Measurements from ENCODE around the gene COX19. TPM values are rescaled to one million over a fixed set of nuclear protein-coding genes. Genes with fewer than 3 reads are reported as not detected.

The COX19 gene
- total and polyA plus RNA-seq, 2 of the 13 experiments (the other 11 are each of a cell fraction or from before 2014, with no cell fraction given): 11.5 to 21.7 TPM

DNA sequence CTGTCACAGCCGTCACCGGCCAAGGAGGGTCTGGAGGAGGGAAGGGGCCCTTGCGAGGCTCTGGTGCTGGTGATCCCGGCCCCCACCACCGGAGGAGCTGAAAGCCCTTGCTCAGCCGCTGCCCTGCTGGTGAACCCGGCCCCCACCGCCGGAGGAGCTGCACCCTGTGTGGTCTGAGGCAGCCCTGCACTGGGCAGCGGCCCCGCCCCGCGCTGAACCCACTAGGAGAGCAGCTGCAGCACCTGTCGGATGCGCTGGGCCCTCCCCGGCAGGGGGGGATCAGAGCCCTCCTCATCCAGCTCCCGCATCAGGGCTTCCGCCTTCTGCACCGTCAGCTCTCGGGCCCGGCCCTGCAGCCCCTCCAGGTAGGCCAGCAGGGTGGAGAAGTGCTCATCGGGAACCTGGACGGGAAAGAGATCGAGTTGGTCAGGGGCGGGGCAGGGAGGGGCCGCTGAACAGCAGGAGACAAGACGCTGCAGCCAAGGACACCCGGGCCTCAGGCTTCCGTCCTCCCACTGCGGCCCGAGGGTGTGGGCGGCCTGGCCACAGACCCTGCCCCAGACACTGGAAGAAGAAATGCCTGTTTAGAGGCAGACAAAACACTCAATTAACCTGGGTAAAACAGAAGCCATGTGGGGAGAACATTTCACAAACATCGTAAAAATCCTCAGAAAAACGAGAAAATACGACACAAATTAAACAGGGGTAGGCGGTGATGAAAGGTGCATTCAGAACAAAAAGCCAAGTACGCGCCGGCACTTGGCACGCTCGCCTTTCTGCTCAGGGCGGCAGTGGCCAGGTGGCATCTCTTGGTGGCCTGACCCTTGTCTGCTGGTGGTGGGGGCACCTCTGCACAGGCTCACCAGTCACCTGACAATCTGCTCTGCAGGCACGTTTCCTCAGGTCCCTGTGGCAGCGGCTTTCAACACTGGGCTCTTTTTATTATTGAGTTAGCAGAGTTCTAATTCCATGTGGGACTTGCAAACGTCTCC is 22.4 kb upstream of the COX19 start:
- ATAC-seq: no peak
- intact Hi-C loops (cut with micrococcal nuclease; ENCODE audit: unreplicated experiment): no loop called here

More for the DNA sequence above, 22.4 kb upstream of the COX19 start:
- CTCF ChIA-PET (ENCODE audit: low intra/inter-chr PET ratio, low total read pairs): interaction anchor here (1.9 kb wide), 1 partner anchor 68 kb away, joined by 5 read pairs; no protein-coding TSS in a partner anchor
- H3K27ac ChIP-seq (ENCODE audit: extremely low read length, insufficient read depth, low read length): no peak overlapping the region
- H3K9ac ChIP-seq (ENCODE audit: insufficient read depth, low read depth, low read length): no peak overlapping the region
- DNase-seq (ENCODE audit: low spot score) (no peak), FAIRE-seq (no peak)
- H3K4me2 ChIP-seq (ENCODE audit: low read depth, low read length): no peak overlapping the region
- 93% methylated on average over 26 of the region's 45 CpGs for WGBS (ENCODE audit: low lambda C conversion rate)
- no peaks in the 10 kb centered on the region for H3K27me3 ChIP-seq (ENCODE audit: control insufficient read depth in 1 of 2, insufficient read depth in 2 of 2, low read length in 2 of 2)
- peaks cover 0 to 1% of the 10 kb centered on the region in 2 experiments; a peak in 1 of 5 replicates for H3K36me3 ChIP-seq (replicated peaks in 1 of 2; ENCODE audit: control insufficient read depth in 1 of 2, insufficient read depth in 2 of 2, low read length in 2 of 2)
- no peak overlapping the region for H2AFZ ChIP-seq (ENCODE audit: low read length)
- POLR2A ChIA-PET: no interaction called here
- H3K4me1 ChIP-seq (ENCODE audit: insufficient read depth, low read length): peaks cover 10% of the 10 kb centered on the region
- no peaks in the 10 kb centered on the region for H3K9me3 ChIP-seq (ENCODE audit: low read length)
- no peak overlapping the region for H3K4me3 ChIP-seq (replicated peaks in 1 of 3; ENCODE audit: insufficient read depth in 1 of 3, low read depth in 2 of 3, low read length in 3 of 3)
- no peaks in the 10 kb centered on the region for H3K79me2 ChIP-seq (ENCODE audit: insufficient read depth, low read length)
- in situ Hi-C loops (cut with HindIII; ENCODE audit: extremely low pct_ligation_motif_present, low pct_unique_long_range_greater_than_20kb): loop anchor here (5.0 kb wide), 1 partner anchor 180 kb away; no protein-coding TSS in a partner anchor
- no peaks in the 10 kb centered on the region for H4K20me1 ChIP-seq (ENCODE audit: insufficient read depth, low read length)
- no TSS peak for BruUV-seq (replicated peaks)
- TF ChIP-seq, protein P1, sequence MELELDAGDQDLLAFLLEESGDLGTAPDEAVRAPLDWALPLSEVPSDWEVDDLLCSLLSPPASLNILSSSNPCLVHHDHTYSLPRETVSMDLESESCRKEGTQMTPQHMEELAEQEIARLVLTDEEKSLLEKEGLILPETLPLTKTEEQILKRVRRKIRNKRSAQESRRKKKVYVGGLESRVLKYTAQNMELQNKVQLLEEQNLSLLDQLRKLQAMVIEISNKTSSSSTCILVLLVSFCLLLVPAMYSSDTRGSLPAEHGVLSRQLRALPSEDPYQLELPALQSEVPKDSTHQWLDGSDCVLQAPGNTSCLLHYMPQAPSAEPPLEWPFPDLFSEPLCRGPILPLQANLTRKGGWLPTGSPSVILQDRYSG (CRISPR knock-in tag; IDR thresholded peaks at IDR 0.05): no peak
- TF ChIP-seq, protein P2, sequence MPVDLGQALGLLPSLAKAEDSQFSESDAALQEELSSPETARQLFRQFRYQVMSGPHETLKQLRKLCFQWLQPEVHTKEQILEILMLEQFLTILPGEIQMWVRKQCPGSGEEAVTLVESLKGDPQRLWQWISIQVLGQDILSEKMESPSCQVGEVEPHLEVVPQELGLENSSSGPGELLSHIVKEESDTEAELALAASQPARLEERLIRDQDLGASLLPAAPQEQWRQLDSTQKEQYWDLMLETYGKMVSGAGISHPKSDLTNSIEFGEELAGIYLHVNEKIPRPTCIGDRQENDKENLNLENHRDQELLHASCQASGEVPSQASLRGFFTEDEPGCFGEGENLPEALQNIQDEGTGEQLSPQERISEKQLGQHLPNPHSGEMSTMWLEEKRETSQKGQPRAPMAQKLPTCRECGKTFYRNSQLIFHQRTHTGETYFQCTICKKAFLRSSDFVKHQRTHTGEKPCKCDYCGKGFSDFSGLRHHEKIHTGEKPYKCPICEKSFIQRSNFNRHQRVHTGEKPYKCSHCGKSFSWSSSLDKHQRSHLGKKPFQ (CRISPR knock-in tag; IDR thresholded peaks at IDR 0.05; ENCODE audit: insufficient replicate concordance): no peak
- TF ChIP-seq YEATS2 (CRISPR knock-in tag; IDR thresholded peaks at IDR 0.05; ENCODE audit: borderline replicate concordance): no peak
- TF ChIP-seq TAF15 (IDR thresholded peaks at IDR 0.05; ENCODE audit: low read depth, low read length, poor library complexity, severe bottlenecking): no peak
- TF ChIP-seq MAZ (IDR thresholded peaks at IDR 0.05; ENCODE audit: borderline replicate concordance, low read depth, low read length): no peak
- no peak for TF ChIP-seq MAZ (CRISPR knock-in tag; IDR thresholded peaks at IDR 0.05; ENCODE audit: low read depth)
- no peak for TF ChIP-seq FOSL2 (CRISPR knock-in tag; IDR thresholded peaks at IDR 0.05)
- TF ChIP-seq ZNF431 (CRISPR knock-in tag; IDR thresholded peaks at IDR 0.05; ENCODE audit: borderline replicate concordance, low read depth): no peak
- TF ChIP-seq, protein P3, sequence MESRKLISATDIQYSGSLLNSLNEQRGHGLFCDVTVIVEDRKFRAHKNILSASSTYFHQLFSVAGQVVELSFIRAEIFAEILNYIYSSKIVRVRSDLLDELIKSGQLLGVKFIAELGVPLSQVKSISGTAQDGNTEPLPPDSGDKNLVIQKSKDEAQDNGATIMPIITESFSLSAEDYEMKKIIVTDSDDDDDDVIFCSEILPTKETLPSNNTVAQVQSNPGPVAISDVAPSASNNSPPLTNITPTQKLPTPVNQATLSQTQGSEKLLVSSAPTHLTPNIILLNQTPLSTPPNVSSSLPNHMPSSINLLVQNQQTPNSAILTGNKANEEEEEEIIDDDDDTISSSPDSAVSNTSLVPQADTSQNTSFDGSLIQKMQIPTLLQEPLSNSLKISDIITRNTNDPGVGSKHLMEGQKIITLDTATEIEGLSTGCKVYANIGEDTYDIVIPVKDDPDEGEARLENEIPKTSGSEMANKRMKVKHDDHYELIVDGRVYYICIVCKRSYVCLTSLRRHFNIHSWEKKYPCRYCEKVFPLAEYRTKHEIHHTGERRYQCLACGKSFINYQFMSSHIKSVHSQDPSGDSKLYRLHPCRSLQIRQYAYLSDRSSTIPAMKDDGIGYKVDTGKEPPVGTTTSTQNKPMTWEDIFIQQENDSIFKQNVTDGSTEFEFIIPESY (CRISPR knock-in tag; IDR thresholded peaks at IDR 0.05): 0 out of 2 replicates have a peak, but pooled peaks have one; percentile 42
- TF ChIP-seq MBD4 (IDR thresholded peaks at IDR 0.05; ENCODE audit: borderline replicate concordance, low read length): no peak
- no peak for TF ChIP-seq HCFC1 (IDR thresholded peaks at IDR 0.05; ENCODE audit: low read depth, low read length)
- TF ChIP-seq RAD21 (CRISPR knock-in tag; IDR thresholded peaks at IDR 0.05): 0 out of 2 replicates have a peak, but pooled peaks have one; percentile 30
- TF ChIP-seq DMAP1 (CRISPR knock-in tag; IDR thresholded peaks at IDR 0.05): no peak
- TF ChIP-seq, protein P4, sequence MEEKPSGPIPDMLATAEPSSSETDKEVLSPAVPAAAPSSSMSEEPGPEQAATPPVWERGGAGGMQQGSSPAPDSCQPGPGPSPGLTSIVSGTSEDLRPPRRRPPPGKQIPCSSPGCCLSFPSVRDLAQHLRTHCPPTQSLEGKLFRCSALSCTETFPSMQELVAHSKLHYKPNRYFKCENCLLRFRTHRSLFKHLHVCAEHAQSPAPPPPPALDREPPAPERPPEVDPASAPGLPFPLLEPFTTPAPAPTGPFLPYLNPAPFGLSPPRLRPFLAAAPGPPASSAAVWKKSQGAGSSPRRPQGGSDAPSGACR (CRISPR knock-in tag; IDR thresholded peaks at IDR 0.05): no peak
- no peak for TF ChIP-seq ZNF10 (CRISPR knock-in tag; IDR thresholded peaks at IDR 0.05; ENCODE audit: borderline replicate concordance, low read depth)
- no peak for TF ChIP-seq THAP11 (CRISPR knock-in tag; IDR thresholded peaks at IDR 0.05)
- no peak for TF ChIP-seq ZNF292 (CRISPR knock-in tag; IDR thresholded peaks at IDR 0.05; ENCODE audit: borderline replicate concordance, low read depth)
